Measurements from ENCODE around the gene NDFIP1. TPM values are rescaled to one million over a fixed set of nuclear protein-coding genes. Genes with fewer than 3 reads are reported as not detected.
"Not testable (repeated sequence)": the region's sequence is repeated elsewhere in the genome, so short reads cannot be mapped to it uniquely, and the experiment has no call there.

NDFIP1 gene
- total RNA-seq, 3 donors from 2014 or later = 115 to 135 (median 117) TPM

DNA sequence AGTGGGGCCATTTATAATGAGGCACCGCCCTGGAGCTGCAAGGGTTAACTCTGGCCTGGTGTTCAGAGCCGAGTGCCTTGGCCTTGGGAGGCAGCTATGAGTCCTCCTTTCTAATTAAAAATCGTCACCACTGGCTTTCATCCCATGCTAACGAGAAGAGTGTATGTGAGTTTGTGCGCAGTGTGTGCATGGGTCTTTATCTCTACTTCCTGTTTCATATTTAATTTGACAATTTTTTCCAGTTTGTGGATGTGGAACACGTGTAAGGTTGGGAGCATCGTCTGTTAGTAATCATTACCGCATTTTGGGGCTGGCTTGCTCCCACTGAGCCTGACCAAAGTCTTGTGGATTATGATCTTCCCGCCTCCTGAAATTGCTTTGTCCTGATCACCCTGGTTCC, 76.4 kb downstream of the NDFIP1 start:
- H3K27ac ChIP-seq = no peak overlapping the region
- no peaks in the 10 kb centered on the region for H3K9me3 ChIP-seq
- H3K4me1 ChIP-seq = no peaks in the 10 kb centered on the region
- no peaks in the 10 kb centered on the region for H3K27me3 ChIP-seq
- DNase-seq (ENCODE audit: low spot score in 2 of 2) = no peak
- no peak overlapping the region for H3K4me3 ChIP-seq
- no peaks in the 10 kb centered on the region for H3K36me3 ChIP-seq
- intact Hi-C loops (cut with DNase I; ENCODE audit: low total_unique reads) = no loop called here
- TF ChIP-seq, protein P1, sequence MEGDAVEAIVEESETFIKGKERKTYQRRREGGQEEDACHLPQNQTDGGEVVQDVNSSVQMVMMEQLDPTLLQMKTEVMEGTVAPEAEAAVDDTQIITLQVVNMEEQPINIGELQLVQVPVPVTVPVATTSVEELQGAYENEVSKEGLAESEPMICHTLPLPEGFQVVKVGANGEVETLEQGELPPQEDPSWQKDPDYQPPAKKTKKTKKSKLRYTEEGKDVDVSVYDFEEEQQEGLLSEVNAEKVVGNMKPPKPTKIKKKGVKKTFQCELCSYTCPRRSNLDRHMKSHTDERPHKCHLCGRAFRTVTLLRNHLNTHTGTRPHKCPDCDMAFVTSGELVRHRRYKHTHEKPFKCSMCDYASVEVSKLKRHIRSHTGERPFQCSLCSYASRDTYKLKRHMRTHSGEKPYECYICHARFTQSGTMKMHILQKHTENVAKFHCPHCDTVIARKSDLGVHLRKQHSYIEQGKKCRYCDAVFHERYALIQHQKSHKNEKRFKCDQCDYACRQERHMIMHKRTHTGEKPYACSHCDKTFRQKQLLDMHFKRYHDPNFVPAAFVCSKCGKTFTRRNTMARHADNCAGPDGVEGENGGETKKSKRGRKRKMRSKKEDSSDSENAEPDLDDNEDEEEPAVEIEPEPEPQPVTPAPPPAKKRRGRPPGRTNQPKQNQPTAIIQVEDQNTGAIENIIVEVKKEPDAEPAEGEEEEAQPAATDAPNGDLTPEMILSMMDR (IDR thresholded peaks at IDR 0.05) = no peak
- TF ChIP-seq POLR2A (IDR thresholded peaks at IDR 0.05) = no peak
- TF ChIP-seq POLR2AphosphoS5 (IDR thresholded peaks at IDR 0.05) = no peak

DNA sequence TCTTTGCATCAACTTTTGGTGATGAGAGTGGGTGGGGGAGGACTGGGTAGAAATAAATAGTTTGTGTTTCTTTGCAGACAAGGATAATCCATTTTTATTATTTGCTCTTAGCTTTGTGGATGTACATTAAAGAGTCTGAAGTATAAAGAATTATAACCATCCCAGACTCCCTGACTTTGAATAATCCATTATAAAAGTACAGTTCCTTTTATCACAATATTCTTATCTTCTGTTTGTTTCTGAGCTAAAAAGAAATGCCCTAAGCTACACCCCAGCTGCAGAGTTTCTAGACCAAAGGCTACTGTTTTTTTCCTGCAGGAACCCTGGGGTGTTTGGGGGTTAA, 77.9 kb downstream of the NDFIP1 start:
- Histone ChIP-seq H3K27me3 (no peaks in the 10 kb centered on the region), H3K27ac (no peak overlapping the region), H3K4me3 (no peak overlapping the region), H3K4me1 (no peaks in the 10 kb centered on the region), H3K36me3 (no peaks in the 10 kb centered on the region), H3K9me3 (no peaks in the 10 kb centered on the region)
- DNase-seq (ENCODE audit: low spot score in 2 of 2) = no peak
- TF ChIP-seq, protein P1 (IDR thresholded peaks at IDR 0.05) = no peak
- no peak for TF ChIP-seq POLR2AphosphoS5 (IDR thresholded peaks at IDR 0.05)
- no peak for TF ChIP-seq POLR2A (IDR thresholded peaks at IDR 0.05)
- intact Hi-C loops (cut with DNase I; ENCODE audit: low total_unique reads) = no loop called here

DNA sequence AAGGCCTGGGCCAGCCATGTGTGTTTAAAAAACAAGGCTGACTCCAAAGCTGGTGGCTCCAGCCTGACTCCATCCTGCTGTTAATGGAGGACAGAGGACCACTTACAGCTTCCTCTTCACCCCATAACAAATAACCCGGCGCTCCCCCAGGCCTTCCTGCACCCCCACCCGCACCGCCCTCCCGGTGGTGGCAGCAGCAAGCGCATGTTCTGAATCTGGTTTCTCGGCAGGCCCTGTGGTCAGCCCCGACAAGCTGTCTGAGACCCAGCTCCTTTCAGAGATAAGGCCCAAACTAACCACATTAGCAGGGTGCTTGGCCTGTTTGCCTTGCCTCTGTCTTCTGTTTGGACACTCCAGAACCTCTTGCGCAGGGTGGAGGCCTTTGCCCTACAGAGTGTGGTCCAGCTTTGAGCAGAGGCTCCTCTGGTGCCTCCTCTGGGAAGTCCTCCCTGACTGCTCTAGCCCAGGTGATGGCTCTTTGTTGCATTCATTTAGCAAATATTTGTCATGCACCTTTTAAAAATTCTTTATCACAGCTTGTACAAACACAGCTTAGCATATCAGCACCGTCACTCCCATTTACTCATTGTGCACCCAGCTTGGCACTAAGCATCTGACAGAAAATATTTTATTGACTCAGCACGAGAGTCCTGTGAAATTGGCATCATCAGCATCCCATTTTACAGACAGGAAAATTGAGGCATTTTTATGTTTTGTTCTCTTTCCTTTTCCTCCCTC, 78.4 kb downstream of the NDFIP1 start:
- Histone ChIP-seq H3K36me3 (no peaks in the 10 kb centered on the region), H3K4me3 (no peak overlapping the region), H3K27ac (no peak overlapping the region), H3K27me3 (no peaks in the 10 kb centered on the region), H3K9me3 (no peaks in the 10 kb centered on the region), H3K4me1 (no peaks in the 10 kb centered on the region)
- TF ChIP-seq, protein P1 (IDR thresholded peaks at IDR 0.05) = no peak
- TF ChIP-seq POLR2AphosphoS5 (IDR thresholded peaks at IDR 0.05) (no peak), POLR2A (IDR thresholded peaks at IDR 0.05) (no peak)
- intact Hi-C loops (cut with DNase I; ENCODE audit: low total_unique reads) = no loop called here
- DNase-seq (ENCODE audit: low spot score in 2 of 2) = no peak

DNA sequence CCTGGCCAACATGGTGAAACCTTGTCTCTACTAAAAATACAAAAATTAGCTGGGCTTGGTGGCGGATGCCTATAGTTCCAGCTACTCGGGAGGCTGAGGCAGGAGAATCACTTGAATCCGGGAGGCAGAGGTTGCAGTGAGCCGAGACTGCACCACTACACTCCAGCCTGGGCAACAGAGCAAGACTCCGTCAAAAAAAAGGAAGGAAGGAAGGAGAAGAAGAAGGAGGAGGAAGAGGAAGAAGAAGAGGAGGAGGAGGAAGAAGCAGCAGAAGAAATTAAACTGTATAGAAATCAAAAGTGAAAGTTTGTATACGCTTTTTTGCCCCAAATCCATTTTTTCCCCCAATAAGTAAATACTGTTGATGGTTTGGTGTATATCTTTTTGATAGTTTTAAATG, 80.1 kb downstream of the NDFIP1 start:
- H3K36me3 ChIP-seq; DNase-seq (ENCODE audit: low spot score in 2 of 2); H3K4me1 ChIP-seq; intact Hi-C loops (cut with DNase I; ENCODE audit: low total_unique reads); H3K9me3 ChIP-seq; H3K27me3 ChIP-seq; H3K27ac ChIP-seq; H3K4me3 ChIP-seq: not testable (repeated sequence)

DNA sequence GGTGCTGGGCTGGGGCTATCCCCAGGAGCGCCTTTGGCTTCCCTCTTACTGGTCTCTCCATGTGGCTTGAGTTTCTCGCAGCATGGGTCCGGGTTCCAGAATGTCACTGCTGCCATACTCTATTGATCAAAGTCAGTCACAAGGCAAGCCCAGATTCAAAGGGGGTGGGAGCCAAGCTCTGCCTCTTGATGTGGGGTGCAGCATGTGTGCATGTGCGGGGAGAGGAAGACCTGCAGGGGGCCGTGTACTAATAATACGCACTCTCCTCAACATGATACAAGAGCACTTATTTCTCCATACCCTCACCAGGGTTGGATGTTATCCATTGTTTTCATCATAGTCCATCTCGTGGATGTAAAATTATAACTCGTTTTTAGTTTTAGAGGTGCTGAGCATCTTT, 81.2 kb downstream of the NDFIP1 start:
- Histone ChIP-seq H3K27ac (no peak overlapping the region), H3K4me3 (no peak overlapping the region), H3K9me3 (no peaks in the 10 kb centered on the region), H3K36me3 (no peaks in the 10 kb centered on the region), H3K27me3 (no peaks in the 10 kb centered on the region), H3K4me1 (no peaks in the 10 kb centered on the region)
- no peak for DNase-seq (ENCODE audit: low spot score in 2 of 2)
- TF ChIP-seq POLR2AphosphoS5 (IDR thresholded peaks at IDR 0.05) (no peak), POLR2A (IDR thresholded peaks at IDR 0.05) (no peak)
- TF ChIP-seq, protein P1 (IDR thresholded peaks at IDR 0.05) = no peak
- intact Hi-C loops (cut with DNase I; ENCODE audit: low total_unique reads) = no loop called here

DNA sequence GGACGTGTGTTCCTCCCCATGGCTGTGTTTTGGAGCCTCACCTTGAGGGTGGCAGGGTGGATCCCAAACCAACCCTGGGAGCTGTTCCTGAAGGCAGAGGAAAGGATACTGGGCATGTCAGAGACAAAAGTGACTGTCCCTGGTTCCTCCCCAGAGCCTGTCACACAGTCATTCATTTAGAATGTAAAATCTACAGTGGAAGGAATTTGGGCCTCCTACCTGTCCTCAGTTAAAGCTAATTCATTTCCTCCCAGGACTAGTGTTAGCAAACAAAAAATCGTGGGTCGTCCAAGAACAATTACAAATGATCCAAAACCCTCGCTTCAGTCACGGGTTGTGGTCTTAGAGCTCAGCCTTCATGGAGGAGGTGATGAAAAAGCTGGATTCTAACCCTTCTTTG, 83.2 kb downstream of the NDFIP1 start:
- H3K27me3 ChIP-seq = no peaks in the 10 kb centered on the region
- no peaks in the 10 kb centered on the region for H3K36me3 ChIP-seq
- no peak overlapping the region for H3K4me3 ChIP-seq
- no peak overlapping the region for H3K27ac ChIP-seq
- no peak for DNase-seq (ENCODE audit: low spot score in 2 of 2)
- H3K9me3 ChIP-seq = no peaks in the 10 kb centered on the region
- H3K4me1 ChIP-seq = no peaks in the 10 kb centered on the region
- intact Hi-C loops (cut with DNase I; ENCODE audit: low total_unique reads) = no loop called here
- TF ChIP-seq POLR2AphosphoS5 (IDR thresholded peaks at IDR 0.05) = no peak

Data from breast epithelium (tissue), 4 donors.